ENCODE measurements around the gene ZNF678. TPM values are rescaled to one million over a fixed set of nuclear protein-coding genes. Genes with fewer than 3 reads are reported as not detected.

ZNF678 gene
- total and polyA plus RNA-seq, 9 of the 15 experiments (the other 6 are each of a cell fraction or from before 2014, with no cell fraction given): 3.0 to 16.8 (median 8.0) TPM

DNA sequence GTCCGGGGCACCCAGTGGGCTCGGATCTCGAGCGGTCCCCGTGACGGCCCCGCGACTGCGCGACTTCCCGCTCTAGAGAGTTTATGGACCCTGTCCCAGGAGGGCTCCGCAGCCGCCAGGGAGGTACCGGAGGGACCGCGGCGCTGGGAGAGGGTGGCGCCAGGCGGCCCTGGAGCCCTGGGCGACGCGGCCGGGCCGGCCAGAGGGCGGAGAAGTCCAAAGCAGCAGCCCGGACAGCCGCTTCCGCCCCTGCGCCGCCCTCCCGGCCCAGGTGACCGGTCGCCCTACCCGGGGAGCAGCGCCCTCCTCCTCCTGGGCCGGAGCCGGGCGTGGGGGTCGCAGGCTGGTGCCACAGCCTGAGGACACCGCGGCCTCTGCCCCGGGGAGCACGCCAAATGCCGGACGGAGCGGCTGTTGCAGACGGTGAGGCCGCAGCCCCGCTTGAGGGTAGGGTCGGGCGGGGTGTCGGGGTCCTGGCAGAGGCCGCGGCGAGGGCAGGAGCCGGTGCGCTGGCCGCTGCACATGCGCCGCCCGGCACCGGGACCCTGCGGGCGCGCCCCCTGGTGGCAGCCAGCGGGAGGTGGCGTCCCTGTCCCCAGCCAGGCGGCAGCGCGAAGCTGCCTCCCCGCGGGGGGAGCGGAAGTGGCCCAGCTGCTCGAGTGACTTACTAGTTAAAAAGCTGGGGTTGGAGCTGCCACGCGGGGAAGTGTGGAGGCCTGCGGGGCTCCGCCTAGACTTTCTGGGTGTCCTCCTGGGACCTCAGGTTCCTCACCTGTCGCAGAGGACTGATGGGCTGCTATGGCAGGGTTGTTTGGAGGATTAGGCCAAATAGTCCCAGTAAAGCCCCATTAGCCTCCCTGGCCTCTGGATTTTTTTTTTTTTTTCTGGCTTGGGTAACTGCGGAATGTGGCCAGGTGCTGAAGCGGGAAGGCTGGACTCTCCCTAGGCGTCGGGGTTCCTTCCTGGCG lies 20.9 kb upstream of the ZNF678 start (continued):
- TF ChIP-seq ZBTB11 (CRISPR knock-in tag; IDR thresholded peaks at IDR 0.05) (no peak), RFX5 (IDR thresholded peaks at IDR 0.05; ENCODE audit: low read depth, low read length) (no peak), ATF1 (CRISPR knock-in tag; IDR thresholded peaks at IDR 0.05) (no peak), ATF1 (tag; IDR thresholded peaks at IDR 0.05) (no peak)
- TF ChIP-seq, protein P1, sequence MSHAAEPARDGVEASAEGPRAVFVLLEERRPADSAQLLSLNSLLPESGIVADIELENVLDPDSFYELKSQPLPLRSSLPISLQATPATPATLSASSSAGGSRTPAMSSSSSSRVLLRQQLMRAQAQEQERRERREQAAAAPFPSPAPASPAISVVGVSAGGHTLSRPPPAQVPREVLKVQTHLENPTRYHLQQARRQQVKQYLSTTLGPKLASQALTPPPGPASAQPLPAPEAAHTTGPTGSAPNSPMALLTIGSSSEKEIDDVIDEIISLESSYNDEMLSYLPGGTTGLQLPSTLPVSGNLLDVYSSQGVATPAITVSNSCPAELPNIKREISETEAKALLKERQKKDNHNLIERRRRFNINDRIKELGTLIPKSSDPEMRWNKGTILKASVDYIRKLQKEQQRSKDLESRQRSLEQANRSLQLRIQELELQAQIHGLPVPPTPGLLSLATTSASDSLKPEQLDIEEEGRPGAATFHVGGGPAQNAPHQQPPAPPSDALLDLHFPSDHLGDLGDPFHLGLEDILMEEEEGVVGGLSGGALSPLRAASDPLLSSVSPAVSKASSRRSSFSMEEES (CRISPR knock-in tag; IDR thresholded peaks at IDR 0.05): no peak

Measured in K562 (cell line).